HepG2 (cell line): ENCODE data around the gene TADA2B. TPM values are rescaled to one million over a fixed set of nuclear protein-coding genes. Genes with fewer than 3 reads are reported as not detected.

ENCODE experiments used
- PCBP2 ChIP-seq: fragments of 200-400 bp; formaldehyde crosslinking; optimal IDR thresholded peaks from 2 replicates; pipeline ENCODE3; 2018; ENCODE audit warnings: low read length, low read depth; ENCODE audit not compliant: poor library complexity, severe bottlenecking
- POGZ ChIP-seq: sonication (generic); formaldehyde crosslinking; IDR thresholded peaks from 2 replicates; pipeline ENCODE4 v1.4.0; 2020; ENCODE audit warnings: mild to moderate bottlenecking, missing genetic modification reagents
- RBFOX2 ChIP-seq: fragments of 200-400 bp; formaldehyde crosslinking; IDR thresholded peaks from 2 replicates; pipeline ENCODE4 v1.6.1; 2017; ENCODE audit warnings: low read depth, mild to moderate bottlenecking, low read length
- SP5 ChIP-seq: IDR thresholded peaks from 2 replicates; pipeline ENCODE4 v1.6.1; 2016; ENCODE audit warnings: low read depth, borderline replicate concordance
- ZMYM3 ChIP-seq: sonication (generic); formaldehyde crosslinking; IDR thresholded peaks from 2 replicates; pipeline ENCODE4 v1.5.1; 2020; ENCODE audit warnings: mild to moderate bottlenecking, missing genetic modification reagents
- ZNF329 ChIP-seq: sonication (generic); formaldehyde crosslinking; IDR thresholded peaks from 2 replicates; pipeline ENCODE4 v1.9.0; 2021; ENCODE audit warnings: low read depth, mild to moderate bottlenecking, missing genetic modification reagents
- ZNF550 ChIP-seq: sonication (generic); formaldehyde crosslinking; IDR thresholded peaks from 2 replicates; pipeline ENCODE4 v1.4.0; 2020; ENCODE audit warnings: mild to moderate bottlenecking, missing genetic modification reagents, borderline replicate concordance
- ZNF772 ChIP-seq: sonication (generic); formaldehyde crosslinking; IDR thresholded peaks from 2 replicates; pipeline ENCODE4 v1.5.0; 2020; ENCODE audit warnings: mild to moderate bottlenecking, missing genetic modification reagents
- ZNF883 ChIP-seq: sonication (generic); formaldehyde crosslinking; IDR thresholded peaks from 2 replicates; pipeline ENCODE4 v1.5.1; 2020; ENCODE audit warnings: mild to moderate bottlenecking, missing genetic modification reagents; ENCODE audit errors: not compliant biosample characterization
- ZSCAN31 ChIP-seq: sonication (generic); formaldehyde crosslinking; IDR thresholded peaks from 2 replicates; pipeline ENCODE4 v1.5.0; 2020; ENCODE audit warnings: low read depth, mild to moderate bottlenecking, missing genetic modification reagents
- polyA plus RNA-seq, 8 experiments: library from polyadenylated mRNA; depleted of rRNA in 3 of 8; stranded (reverse) in 7 of 8; unstranded in 1 of 8; fragments of >200 nt; fragmentation: Illumina TruSeq in 4 of 8; extraction: Trizol in 4 of 8; gene quantifications; 2 replicates each; pipeline versions ENCODE4 v1.2.1 to v1.2.3, GENCODE V29; 2011 to 2016; ENCODE audit warnings: low read depth in 4 of 8, missing spikeins in 1 of 8, mixed read lengths in 1 of 8; ENCODE audit not compliant: insufficient read depth in 1 of 8
- total RNA-seq, 5 experiments: library from RNA; depleted of rRNA; stranded (reverse); fragments of >200 nt; fragmentation: Illumina TruSeq; extraction: Trizol; gene quantifications; 2 replicates each; pipeline ENCODE4 v1.2.3, GENCODE V29; 2016; ENCODE audit warnings: low read depth in 1 of 5
- TF ChIP-seq, protein P1 (sequence below): sonication (generic); formaldehyde crosslinking; IDR thresholded peaks from 2 replicates; pipeline ENCODE4 v1.4.0; 2020; ENCODE audit warnings: mild to moderate bottlenecking, missing genetic modification reagents, borderline replicate concordance
- TF ChIP-seq, protein P2 (sequence below): sonication (generic); formaldehyde crosslinking; IDR thresholded peaks from 2 replicates; pipeline ENCODE4 v1.8.0; 2022; ENCODE audit warnings: mild to moderate bottlenecking, missing genetic modification reagents
- TF ChIP-seq, protein P3 (sequence below): sonication (generic); formaldehyde crosslinking; IDR thresholded peaks from 2 replicates; pipeline ENCODE4 v1.4.0; 2020; ENCODE audit warnings: mild to moderate bottlenecking, missing genetic modification reagents
- TF ChIP-seq, protein P4 (sequence below): sonication (generic); formaldehyde crosslinking; IDR thresholded peaks from 2 replicates; pipeline ENCODE4 v1.8.0; 2023; ENCODE audit warnings: mild to moderate bottlenecking, missing genetic modification reagents
- TF ChIP-seq, protein P5 (sequence below): sonication (generic); formaldehyde crosslinking; IDR thresholded peaks from 2 replicates; pipeline ENCODE4 v1.8.1; 2022; ENCODE audit warnings: mild to moderate bottlenecking, missing genetic modification reagents
- TF ChIP-seq, protein P6 (sequence below): sonication (generic); formaldehyde crosslinking; IDR thresholded peaks from 2 replicates; pipeline ENCODE4 v1.4.0; 2020; ENCODE audit warnings: missing genetic modification reagents, borderline replicate concordance

TADA2B gene
- total and polyA plus RNA-seq, 2 of the 13 experiments (the other 11 are each of a cell fraction or from before 2014, with no cell fraction given): 4.6 to 8.9 TPM

DNA sequence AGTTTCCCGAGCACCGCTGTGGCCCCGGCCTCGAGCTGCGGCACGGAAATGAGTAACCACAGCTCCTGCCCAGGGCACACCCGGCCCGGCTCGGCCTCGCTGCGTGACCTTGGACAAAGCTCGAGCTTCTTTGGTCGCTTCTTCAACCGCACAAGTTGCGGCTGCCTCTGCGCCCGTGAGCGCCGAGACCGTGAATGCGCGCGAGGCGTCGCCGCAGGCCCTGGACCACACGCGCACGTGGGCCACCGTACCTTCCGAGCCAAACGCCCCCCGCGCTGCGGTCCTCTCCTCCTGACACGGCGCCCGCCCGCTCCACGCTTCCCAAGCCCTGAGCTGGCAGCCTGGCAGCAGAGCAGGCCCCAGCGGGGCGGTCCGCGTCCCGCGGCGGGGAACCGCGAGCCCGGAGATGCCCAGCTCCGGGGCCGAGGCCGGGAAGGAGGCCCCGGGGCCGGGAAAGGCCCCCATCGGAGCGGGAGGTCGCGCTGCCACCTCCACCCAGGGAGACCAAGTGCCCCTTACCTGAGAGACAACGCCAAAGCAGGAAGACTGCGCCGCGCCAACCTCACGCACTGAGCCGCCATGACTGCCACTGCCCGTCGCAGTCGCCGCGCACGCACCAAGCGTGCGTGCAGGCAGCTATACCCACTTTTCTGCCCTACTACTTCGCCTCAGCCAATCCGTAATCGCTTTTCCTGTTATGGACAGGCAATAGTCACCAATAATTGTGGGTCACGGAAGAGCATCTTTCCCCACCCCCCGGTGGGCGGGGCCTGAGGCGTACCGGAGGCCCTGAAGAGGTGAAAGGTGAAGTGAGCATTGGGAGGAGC lies 24.5 kb downstream of the TADA2B start, which contains the start of gene GRPEL1 (continued):
- TF ChIP-seq, protein P1, sequence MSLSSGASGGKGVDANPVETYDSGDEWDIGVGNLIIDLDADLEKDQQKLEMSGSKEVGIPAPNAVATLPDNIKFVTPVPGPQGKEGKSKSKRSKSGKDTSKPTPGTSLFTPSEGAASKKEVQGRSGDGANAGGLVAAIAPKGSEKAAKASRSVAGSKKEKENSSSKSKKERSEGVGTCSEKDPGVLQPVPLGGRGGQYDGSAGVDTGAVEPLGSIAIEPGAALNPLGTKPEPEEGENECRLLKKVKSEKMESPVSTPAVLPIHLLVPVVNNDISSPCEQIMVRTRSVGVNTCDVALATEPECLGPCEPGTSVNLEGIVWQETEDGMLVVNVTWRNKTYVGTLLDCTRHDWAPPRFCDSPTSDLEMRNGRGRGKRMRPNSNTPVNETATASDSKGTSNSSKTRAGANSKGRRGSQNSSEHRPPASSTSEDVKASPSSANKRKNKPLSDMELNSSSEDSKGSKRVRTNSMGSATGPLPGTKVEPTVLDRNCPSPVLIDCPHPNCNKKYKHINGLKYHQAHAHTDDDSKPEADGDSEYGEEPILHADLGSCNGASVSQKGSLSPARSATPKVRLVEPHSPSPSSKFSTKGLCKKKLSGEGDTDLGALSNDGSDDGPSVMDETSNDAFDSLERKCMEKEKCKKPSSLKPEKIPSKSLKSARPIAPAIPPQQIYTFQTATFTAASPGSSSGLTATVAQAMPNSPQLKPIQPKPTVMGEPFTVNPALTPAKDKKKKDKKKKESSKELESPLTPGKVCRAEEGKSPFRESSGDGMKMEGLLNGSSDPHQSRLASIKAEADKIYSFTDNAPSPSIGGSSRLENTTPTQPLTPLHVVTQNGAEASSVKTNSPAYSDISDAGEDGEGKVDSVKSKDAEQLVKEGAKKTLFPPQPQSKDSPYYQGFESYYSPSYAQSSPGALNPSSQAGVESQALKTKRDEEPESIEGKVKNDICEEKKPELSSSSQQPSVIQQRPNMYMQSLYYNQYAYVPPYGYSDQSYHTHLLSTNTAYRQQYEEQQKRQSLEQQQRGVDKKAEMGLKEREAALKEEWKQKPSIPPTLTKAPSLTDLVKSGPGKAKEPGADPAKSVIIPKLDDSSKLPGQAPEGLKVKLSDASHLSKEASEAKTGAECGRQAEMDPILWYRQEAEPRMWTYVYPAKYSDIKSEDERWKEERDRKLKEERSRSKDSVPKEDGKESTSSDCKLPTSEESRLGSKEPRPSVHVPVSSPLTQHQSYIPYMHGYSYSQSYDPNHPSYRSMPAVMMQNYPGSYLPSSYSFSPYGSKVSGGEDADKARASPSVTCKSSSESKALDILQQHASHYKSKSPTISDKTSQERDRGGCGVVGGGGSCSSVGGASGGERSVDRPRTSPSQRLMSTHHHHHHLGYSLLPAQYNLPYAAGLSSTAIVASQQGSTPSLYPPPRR (CRISPR knock-in tag): 0 out of 2 replicates have a peak, but pooled peaks have one; percentile 55
- TF ChIP-seq, protein P2, sequence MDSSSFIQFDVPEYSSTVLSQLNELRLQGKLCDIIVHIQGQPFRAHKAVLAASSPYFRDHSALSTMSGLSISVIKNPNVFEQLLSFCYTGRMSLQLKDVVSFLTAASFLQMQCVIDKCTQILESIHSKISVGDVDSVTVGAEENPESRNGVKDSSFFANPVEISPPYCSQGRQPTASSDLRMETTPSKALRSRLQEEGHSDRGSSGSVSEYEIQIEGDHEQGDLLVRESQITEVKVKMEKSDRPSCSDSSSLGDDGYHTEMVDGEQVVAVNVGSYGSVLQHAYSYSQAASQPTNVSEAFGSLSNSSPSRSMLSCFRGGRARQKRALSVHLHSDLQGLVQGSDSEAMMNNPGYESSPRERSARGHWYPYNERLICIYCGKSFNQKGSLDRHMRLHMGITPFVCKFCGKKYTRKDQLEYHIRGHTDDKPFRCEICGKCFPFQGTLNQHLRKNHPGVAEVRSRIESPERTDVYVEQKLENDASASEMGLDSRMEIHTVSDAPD (CRISPR knock-in tag): no peak
- peak; percentile 44; the same call in 1 of the 2 replicates for TF ChIP-seq SP5 (CRISPR knock-in tag)
- TF ChIP-seq, protein P3, sequence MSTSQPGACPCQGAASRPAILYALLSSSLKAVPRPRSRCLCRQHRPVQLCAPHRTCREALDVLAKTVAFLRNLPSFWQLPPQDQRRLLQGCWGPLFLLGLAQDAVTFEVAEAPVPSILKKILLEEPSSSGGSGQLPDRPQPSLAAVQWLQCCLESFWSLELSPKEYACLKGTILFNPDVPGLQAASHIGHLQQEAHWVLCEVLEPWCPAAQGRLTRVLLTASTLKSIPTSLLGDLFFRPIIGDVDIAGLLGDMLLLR: peak; percentile 79; the same call in 1 of the 2 replicates
- peak; percentile 78; the same call in 1 of the 2 replicates for TF ChIP-seq ZNF772
- TF ChIP-seq, protein P4, sequence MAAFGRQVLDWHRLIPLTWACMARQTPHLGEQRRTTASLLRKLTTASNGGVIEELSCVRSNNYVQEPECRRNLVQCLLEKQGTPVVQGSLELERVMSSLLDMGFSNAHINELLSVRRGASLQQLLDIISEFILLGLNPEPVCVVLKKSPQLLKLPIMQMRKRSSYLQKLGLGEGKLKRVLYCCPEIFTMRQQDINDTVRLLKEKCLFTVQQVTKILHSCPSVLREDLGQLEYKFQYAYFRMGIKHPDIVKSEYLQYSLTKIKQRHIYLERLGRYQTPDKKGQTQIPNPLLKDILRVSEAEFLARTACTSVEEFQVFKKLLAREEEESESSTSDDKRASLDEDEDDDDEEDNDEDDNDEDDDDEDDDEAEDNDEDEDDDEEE (CRISPR knock-in tag): peak; percentile 71
- TF ChIP-seq RBFOX2: peak; percentile 96
- TF ChIP-seq ZMYM3 (CRISPR knock-in tag): no peak
- TF ChIP-seq, protein P5, sequence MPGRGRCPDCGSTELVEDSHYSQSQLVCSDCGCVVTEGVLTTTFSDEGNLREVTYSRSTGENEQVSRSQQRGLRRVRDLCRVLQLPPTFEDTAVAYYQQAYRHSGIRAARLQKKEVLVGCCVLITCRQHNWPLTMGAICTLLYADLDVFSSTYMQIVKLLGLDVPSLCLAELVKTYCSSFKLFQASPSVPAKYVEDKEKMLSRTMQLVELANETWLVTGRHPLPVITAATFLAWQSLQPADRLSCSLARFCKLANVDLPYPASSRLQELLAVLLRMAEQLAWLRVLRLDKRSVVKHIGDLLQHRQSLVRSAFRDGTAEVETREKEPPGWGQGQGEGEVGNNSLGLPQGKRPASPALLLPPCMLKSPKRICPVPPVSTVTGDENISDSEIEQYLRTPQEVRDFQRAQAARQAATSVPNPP (CRISPR knock-in tag): 0 out of 2 replicates have a peak, but pooled peaks have one; percentile 18
- 0 out of 2 replicates have a peak, but pooled peaks have one; percentile 89 for TF ChIP-seq ZNF550
- TF ChIP-seq ZSCAN31 (CRISPR knock-in tag): peak; percentile 80
- TF ChIP-seq PCBP2: no peak
- TF ChIP-seq POGZ (CRISPR knock-in tag): 0 out of 2 replicates have a peak, but pooled peaks have one; percentile 14
- TF ChIP-seq, protein P6, sequence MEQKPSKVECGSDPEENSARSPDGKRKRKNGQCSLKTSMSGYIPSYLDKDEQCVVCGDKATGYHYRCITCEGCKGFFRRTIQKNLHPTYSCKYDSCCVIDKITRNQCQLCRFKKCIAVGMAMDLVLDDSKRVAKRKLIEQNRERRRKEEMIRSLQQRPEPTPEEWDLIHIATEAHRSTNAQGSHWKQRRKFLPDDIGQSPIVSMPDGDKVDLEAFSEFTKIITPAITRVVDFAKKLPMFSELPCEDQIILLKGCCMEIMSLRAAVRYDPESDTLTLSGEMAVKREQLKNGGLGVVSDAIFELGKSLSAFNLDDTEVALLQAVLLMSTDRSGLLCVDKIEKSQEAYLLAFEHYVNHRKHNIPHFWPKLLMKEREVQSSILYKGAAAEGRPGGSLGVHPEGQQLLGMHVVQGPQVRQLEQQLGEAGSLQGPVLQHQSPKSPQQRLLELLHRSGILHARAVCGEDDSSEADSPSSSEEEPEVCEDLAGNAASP (CRISPR knock-in tag): peak; percentile 45; the same call in 1 of the 2 replicates
- TF ChIP-seq ZNF883 (CRISPR knock-in tag): peak; percentile 85
- TF ChIP-seq ZNF329 (CRISPR knock-in tag): 0 out of 2 replicates have a peak, but pooled peaks have one; percentile 57
